ENCODE measurements around the gene JPH4. TPM values are rescaled to one million over a fixed set of nuclear protein-coding genes. Genes with fewer than 3 reads are reported as not detected.

Gene JPH4
- total RNA-seq, 1 donor from 2014 or later = 5.3 TPM

GRCh38 chr14:23580152-23580926 lies 1.7 kb upstream of the JPH4 start:
- no peak for DNase-seq (ENCODE audit: low spot score)

GRCh38 chr14:23579739-23580138 lies 1.1 kb upstream of the JPH4 start:
- no peak for DNase-seq (ENCODE audit: low spot score)

GRCh38 chr14:23579311-23579630 lies 681 bp upstream of the JPH4 start:
- no peak for DNase-seq (ENCODE audit: low spot score)

GRCh38 chr14:23577710-23578392 lies 739 bp downstream of the JPH4 start:
- DNase-seq (ENCODE audit: low spot score) = peak; percentile 37

GRCh38 chr14:23577004-23577681 lies 1.4 kb downstream of the JPH4 start:
- DNase-seq (ENCODE audit: low spot score) = peak; percentile 43

GRCh38 chr14:23573384-23574015 lies 5.1 kb downstream of the JPH4 start:
- peak; percentile 39 for DNase-seq (ENCODE audit: low spot score)

GRCh38 chr14:23572836-23573235 lies 5.8 kb downstream of the JPH4 start:
- peak; percentile 49 for DNase-seq (ENCODE audit: low spot score)

- peak; percentile 33 for DNase-seq (ENCODE audit: low spot score)
Measured at GRCh38 chr14:23572524-23572828, 6.1 kb downstream of the JPH4 start.

- peak; percentile 73 for DNase-seq (ENCODE audit: low spot score)
Measured at GRCh38 chr14:23571701-23572523, 6.7 kb downstream of the JPH4 start.

- peak; percentile 41 for DNase-seq (ENCODE audit: low spot score)
Measured at GRCh38 chr14:23570806-23571483, 7.6 kb downstream of the JPH4 start.

- DNase-seq (ENCODE audit: low spot score) = peak; percentile 65
Measured at GRCh38 chr14:23569443-23570151, 9.0 kb downstream of the JPH4 start.

GRCh38 chr14:23568600-23569331 lies 9.8 kb downstream of the JPH4 start:
- peak; percentile 43 for DNase-seq (ENCODE audit: low spot score)

GRCh38 chr14:23568021-23568599 lies 10.5 kb downstream of the JPH4 start:
- DNase-seq (ENCODE audit: low spot score) = no peak

GRCh38 chr14:23567186-23568020 lies 11.2 kb downstream of the JPH4 start, which contains the start of gene AP1G2:
Gene AP1G2 (minus strand): TSS chr14:23567791. CDS start chr14:23567314, 477 bp downstream.
- DNase-seq (ENCODE audit: low spot score) = peak; percentile 95

GRCh38 chr14:23566778-23567185 lies 11.8 kb downstream of the JPH4 start:
- DNase-seq (ENCODE audit: low spot score) = no peak

GRCh38 chr14:23566112-23566777 lies 12.3 kb downstream of the JPH4 start:
- DNase-seq (ENCODE audit: low spot score) = peak; percentile 40

GRCh38 chr14:23565626-23566025 lies 13.0 kb downstream of the JPH4 start:
- DNase-seq (ENCODE audit: low spot score) = no peak

- peak; percentile 40 for DNase-seq (ENCODE audit: low spot score)
Measured at GRCh38 chr14:23564876-23565275, 13.7 kb downstream of the JPH4 start.
